Mesenchymal stem cell (in vitro differentiated cells and primary cell): ENCODE measurements around the gene SMARCC2.

Experiments
- DNase-seq: peaks from one replicate; pipeline ENCODE4 v3.0.0-alpha.2; 2013
- H2AFZ ChIP-seq: one replicate; pipeline ENCODE4 v1.6.1; 2013; ENCODE audit warnings: low read depth, mild to moderate bottlenecking, control low read depth, inconsistent platforms, low read length, moderate library complexity
- H2AK5ac ChIP-seq: 2 replicates; pipeline ENCODE4 v1.6.1; 2013; ENCODE audit warnings: low read length, moderate library complexity, mild to moderate bottlenecking, inconsistent platforms; ENCODE audit not compliant: severe bottlenecking
- H2BK120ac ChIP-seq: one replicate; pipeline ENCODE4 v1.6.1; 2013; ENCODE audit warnings: low read depth, mild to moderate bottlenecking, inconsistent platforms, low read length, moderate library complexity
- H2BK12ac ChIP-seq, 2 experiments: one replicate each; pipeline ENCODE4 v1.6.1; 2013; ENCODE audit warnings: inconsistent platforms in 2 of 2, low read length in 2 of 2, mild to moderate bottlenecking in 2 of 2, moderate library complexity in 2 of 2, control low read depth in 1 of 2
- H2BK15ac ChIP-seq: one replicate; pipeline ENCODE4 v1.6.1; 2013; ENCODE audit warnings: mild to moderate bottlenecking, low read depth, inconsistent platforms; ENCODE audit not compliant: poor library complexity, severe bottlenecking
- H2BK5ac ChIP-seq: 2 replicates; pipeline ENCODE4 v1.6.1; 2013; ENCODE audit warnings: low read depth, mild to moderate bottlenecking, low read length, control low read depth, inconsistent platforms; ENCODE audit not compliant: poor library complexity, severe bottlenecking
- H3K14ac ChIP-seq, 2 experiments: one replicate each; pipeline ENCODE4 v1.6.1; 2013; ENCODE audit warnings: inconsistent platforms in 2 of 2, low read length in 2 of 2, control low read depth in 1 of 2, mild to moderate bottlenecking in 1 of 2, moderate library complexity in 1 of 2
- H3K18ac ChIP-seq, 2 experiments: one replicate each; pipeline ENCODE4 v1.6.1; 2013; ENCODE audit warnings: inconsistent platforms in 2 of 2, low read length in 2 of 2, control low read depth in 1 of 2, low read depth in 1 of 2, mild to moderate bottlenecking in 1 of 2
- H3K23ac ChIP-seq, 2 experiments: one replicate each; pipeline ENCODE4 v1.6.1; 2013; ENCODE audit warnings: inconsistent platforms in 2 of 2, low read length in 2 of 2, mild to moderate bottlenecking in 2 of 2, moderate library complexity in 2 of 2, control low read depth in 1 of 2
- H3K27ac ChIP-seq: 2 replicates; pipeline ENCODE4 v1.5.1; 2013; ENCODE audit warnings: mild to moderate bottlenecking, moderate library complexity, low read length, control low read depth, inconsistent platforms; ENCODE audit not compliant: poor library complexity, severe bottlenecking
- H3K27me3 ChIP-seq, 2 experiments: 2 replicates each; pipeline versions ENCODE4 v1.6.1 to v1.7.0; 2013; ENCODE audit warnings: low read length in 2 of 2, mild to moderate bottlenecking in 2 of 2, moderate library complexity in 2 of 2, control low read depth in 1 of 2, inconsistent platforms in 1 of 2; ENCODE audit not compliant: control insufficient read depth in 1 of 2, insufficient read depth in 1 of 2
- H3K36me3 ChIP-seq, 2 experiments: 2 replicates each; pipeline versions ENCODE4 v1.6.1 to v1.7.0; 2013; ENCODE audit warnings: low read length in 2 of 2, control low read depth in 1 of 2, inconsistent platforms in 1 of 2, low read depth in 1 of 2, mild to moderate bottlenecking in 1 of 2; ENCODE audit not compliant: insufficient read depth in 2 of 2, control insufficient read depth in 1 of 2
- H3K4ac ChIP-seq, 2 experiments: one replicate each; pipeline ENCODE4 v1.6.1; 2013; ENCODE audit warnings: inconsistent platforms in 2 of 2, low read length in 2 of 2, mild to moderate bottlenecking in 2 of 2, moderate library complexity in 2 of 2, control low read depth in 1 of 2, low read depth in 1 of 2
- H3K4me1 ChIP-seq: 2 replicates; pipeline ENCODE4 v1.6.1; 2013; ENCODE audit warnings: low read depth, low read length, control low read depth; ENCODE audit not compliant: control insufficient read depth, insufficient read depth
- H3K4me2 ChIP-seq: 2 replicates; pipeline ENCODE4 v1.6.1; 2013; ENCODE audit warnings: low read length, mild to moderate bottlenecking, inconsistent platforms; ENCODE audit not compliant: poor library complexity, severe bottlenecking
- H3K4me3 ChIP-seq, 2 experiments: 2 replicates each; pipeline versions ENCODE4 v1.5.1 to v1.7.0; 2013; ENCODE audit warnings: low read length in 2 of 2, mild to moderate bottlenecking in 2 of 2, control low read depth in 1 of 2, low read depth in 1 of 2; ENCODE audit not compliant: insufficient read depth in 1 of 2
- H3K79me1 ChIP-seq: replicated peaks from 2 replicates; pipeline ENCODE4 v1.6.1; 2013; ENCODE audit warnings: mild to moderate bottlenecking, control low read depth, low read length, inconsistent platforms; ENCODE audit not compliant: poor library complexity, severe bottlenecking
- H3K9ac ChIP-seq: 2 replicates; pipeline ENCODE4 v1.7.0; 2013; ENCODE audit warnings: mild to moderate bottlenecking, low read length, moderate library complexity
- H3K9me3 ChIP-seq: 2 replicates; pipeline ENCODE4 v1.7.0; 2013; ENCODE audit warnings: mild to moderate bottlenecking, low read length; ENCODE audit not compliant: control insufficient read depth
- H4K8ac ChIP-seq: one replicate; pipeline ENCODE4 v1.6.1; 2013; ENCODE audit warnings: inconsistent platforms, mild to moderate bottlenecking, low read length, moderate library complexity
- H4K91ac ChIP-seq: one replicate; pipeline ENCODE4 v1.6.1; 2013; ENCODE audit warnings: mild to moderate bottlenecking, low read length, inconsistent platforms
- WGBS: methylation state at CpG from one replicate; pipeline ENCODE4 v1.1.7; 2013; ENCODE audit warnings: mixed read lengths; 5-methylcytosine and 5-hydroxymethylcytosine counted together

The SMARCC2 gene

DNA sequence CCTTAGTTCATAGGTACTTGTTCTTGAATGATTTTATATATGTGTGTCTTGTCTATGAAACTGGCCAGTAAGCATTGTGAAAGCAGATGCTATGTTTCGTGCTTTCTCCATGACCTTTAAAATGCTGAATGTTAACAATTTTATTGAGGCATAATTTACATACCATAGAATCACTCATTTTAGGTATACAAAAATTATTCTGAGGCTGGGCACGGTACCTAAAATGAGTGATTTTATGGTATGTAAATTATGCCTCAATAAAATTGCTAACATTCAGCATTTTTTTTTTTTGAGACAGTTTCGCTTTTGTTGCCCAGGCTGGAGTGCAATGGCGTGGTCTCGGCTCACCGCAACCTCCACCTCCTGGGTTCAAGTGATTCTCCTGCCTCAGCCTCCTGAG is 54.4 kb downstream of the SMARCC2 start:
- DNase-seq, result no peak
- H2AFZ ChIP-seq, result no peak overlapping the region
- no peak overlapping the region for H2BK15ac ChIP-seq
- no peak overlapping the region for H3K4ac ChIP-seq
- 100% methylated on average over 4 of the region's 6 CpGs for WGBS
- H3K9me3 ChIP-seq, result no peaks in the 10 kb centered on the region
- H4K91ac ChIP-seq, result no peak overlapping the region
- no peak overlapping the region for H2BK120ac ChIP-seq
- no peak overlapping the region for H3K9ac ChIP-seq
- no peak overlapping the region for H2AK5ac ChIP-seq
- no peak overlapping the region for H3K4me2 ChIP-seq
- H3K27ac ChIP-seq, result no peak overlapping the region
- peaks cover 80 to 91% of the 10 kb centered on the region in 2 experiments for H3K36me3 ChIP-seq
- H3K14ac ChIP-seq, result no peak overlapping the region
- H3K4me1 ChIP-seq, result peaks cover 6% of the 10 kb centered on the region
- H3K27me3 ChIP-seq, result no peaks in the 10 kb centered on the region
- no peak overlapping the region for H3K18ac ChIP-seq
- no peak overlapping the region for H2BK5ac ChIP-seq
- H4K8ac ChIP-seq, result no peak overlapping the region
- H3K79me1 ChIP-seq, result peaks cover 50% of the 10 kb centered on the region
- H2BK12ac ChIP-seq, result no peak overlapping the region
- no peak overlapping the region for H3K4me3 ChIP-seq
- no peak overlapping the region for H3K23ac ChIP-seq

DNA sequence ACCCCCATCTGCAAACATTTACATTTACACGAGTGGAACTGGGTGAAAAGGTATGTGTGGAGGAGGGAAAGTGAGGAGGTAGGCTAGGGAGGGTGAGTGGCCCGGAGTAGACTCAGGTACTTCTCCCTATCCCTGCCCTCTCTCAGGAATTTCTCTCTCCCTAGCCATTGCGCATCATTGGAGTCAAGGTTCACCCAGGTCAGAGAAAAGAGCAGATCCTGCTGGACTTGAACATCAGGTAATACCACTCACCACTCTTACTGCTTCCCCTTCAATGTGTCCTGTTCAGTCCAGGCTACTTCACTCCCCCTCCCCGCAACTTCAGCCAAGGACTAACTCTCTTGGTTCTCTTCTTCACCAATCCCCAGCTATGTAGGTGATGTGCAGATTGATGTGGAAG is 58.4 kb downstream of the SMARCC2 start:
- Histone ChIP-seq H3K4me2 (no peak overlapping the region), H3K9me3 (no peaks in the 10 kb centered on the region), H4K91ac (no peak overlapping the region), H2BK12ac (no peak overlapping the region), H3K4me3 (no peak overlapping the region), H3K9ac (no peak overlapping the region), H3K79me1 (peaks cover 40% of the 10 kb centered on the region), H4K8ac (no peak overlapping the region), H3K27ac (no peak overlapping the region), H3K14ac (no peak overlapping the region), H2BK120ac (no peak overlapping the region), H3K36me3 (peaks cover 43 to 52% of the 10 kb centered on the region in 2 experiments), H2BK15ac (no peak overlapping the region), H3K18ac (no peak overlapping the region), H2AFZ (no peak overlapping the region), H2BK5ac (no peak overlapping the region), H3K4ac (no peak overlapping the region), H2AK5ac (no peak overlapping the region), H3K27me3 (no peaks in the 10 kb centered on the region), H3K23ac (no peak overlapping the region), H3K4me1 (peaks cover 9% of the 10 kb centered on the region)
- DNase-seq, result no peak
- 100% methylated on average over 2 of the region's 4 CpGs for WGBS

DNA sequence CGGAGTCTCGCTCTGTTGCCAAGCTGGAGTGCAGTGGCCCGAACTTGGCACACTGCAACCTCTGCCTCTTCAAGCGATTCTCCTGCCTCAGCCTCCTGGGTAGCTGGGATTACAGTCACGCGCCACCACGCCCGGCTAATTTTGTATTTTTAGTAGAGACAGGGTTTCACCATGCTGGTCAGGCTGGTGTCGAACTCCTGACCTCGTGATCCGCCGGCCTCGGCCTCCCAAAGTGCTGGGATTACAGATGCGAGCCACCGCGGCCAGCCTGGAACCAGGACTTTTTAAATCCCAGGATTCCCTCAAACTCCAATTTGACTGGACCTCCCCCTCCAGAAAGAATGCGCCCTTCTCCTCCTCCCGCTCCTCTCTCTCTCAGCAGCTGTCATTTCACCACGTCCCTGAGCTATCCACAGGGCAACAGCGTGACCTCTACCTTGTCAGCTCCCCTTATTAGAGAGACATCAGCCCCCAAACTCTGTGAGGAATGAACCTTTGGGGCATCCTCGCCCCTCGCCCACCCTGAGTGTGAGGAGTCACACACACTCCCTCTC is 59.3 kb downstream of the SMARCC2 start:
- peaks cover 40% of the 10 kb centered on the region for H3K79me1 ChIP-seq
- no peak overlapping the region for H3K14ac ChIP-seq
- H3K27me3 ChIP-seq, result no peaks in the 10 kb centered on the region
- H2BK12ac ChIP-seq, result no peak overlapping the region
- peak overlapping the region in 1 of 2 experiments; percentile 96 for H3K4me3 ChIP-seq
- no peak overlapping the region for H2AFZ ChIP-seq
- H2BK120ac ChIP-seq, result no peak overlapping the region
- peak overlapping the region; percentile 17 for H2AK5ac ChIP-seq
- H4K8ac ChIP-seq, result no peak overlapping the region
- 86% methylated on average over 22 of the region's 22 CpGs for WGBS
- no peak overlapping the region for H4K91ac ChIP-seq
- no peak overlapping the region for H2BK5ac ChIP-seq
- peaks cover 41 to 47% of the 10 kb centered on the region in 2 experiments for H3K36me3 ChIP-seq
- H3K23ac ChIP-seq, result peak overlapping the region in 1 of 2 experiments; percentile 2
- H3K4ac ChIP-seq, result no peak overlapping the region
- H2BK15ac ChIP-seq, result no peak overlapping the region
- no peaks in the 10 kb centered on the region for H3K9me3 ChIP-seq
- H3K4me1 ChIP-seq, result peaks cover 9% of the 10 kb centered on the region
- no peak for DNase-seq
- H3K27ac ChIP-seq, result no peak overlapping the region
- H3K9ac ChIP-seq, result peak overlapping the region; percentile 93
- H3K4me2 ChIP-seq, result peak overlapping the region; percentile 87
- H3K18ac ChIP-seq, result no peak overlapping the region

DNA sequence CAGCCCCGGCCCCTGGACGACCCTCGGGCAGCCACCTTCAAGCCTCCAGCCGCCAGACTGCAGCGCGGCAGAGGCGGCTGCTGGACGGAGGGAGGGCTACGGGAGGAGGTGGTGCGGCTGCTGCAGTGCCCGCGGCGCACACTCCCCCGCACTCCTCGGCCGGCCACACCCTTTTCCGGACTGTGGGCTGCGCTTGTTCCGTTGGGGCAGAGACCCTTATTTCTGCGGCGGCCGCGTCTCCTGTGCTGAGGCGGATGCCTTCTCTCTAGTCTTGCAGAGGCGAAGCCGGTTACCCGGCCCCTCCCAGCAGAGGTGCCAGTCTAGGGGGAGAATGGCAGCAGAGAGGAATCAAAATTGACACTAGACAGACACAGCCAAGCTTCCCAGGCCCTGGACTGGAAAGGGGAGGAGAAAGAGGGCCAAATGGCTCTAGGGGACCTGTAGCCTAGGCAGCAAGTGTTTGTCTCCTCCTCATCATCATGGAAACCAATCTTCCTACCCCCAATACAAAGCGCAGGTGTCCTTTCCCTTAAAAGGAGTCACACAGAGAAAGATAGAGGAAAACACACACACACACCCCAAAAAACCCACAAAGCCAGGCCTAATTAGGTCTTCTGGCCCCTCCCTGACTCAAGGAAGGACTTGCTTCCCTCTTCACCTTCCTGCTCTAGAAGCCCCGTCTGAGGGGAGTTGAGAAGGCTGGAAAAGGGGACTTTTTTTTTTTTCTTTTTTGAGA is 59.9 kb downstream of the SMARCC2 start:
- peak overlapping the region; percentile 87 for H3K4me2 ChIP-seq
- peak; percentile 50 for DNase-seq
- no peaks in the 10 kb centered on the region for H3K9me3 ChIP-seq
- H2AFZ ChIP-seq, result no peak overlapping the region
- H3K9ac ChIP-seq, result peak overlapping the region; percentile 93
- H3K14ac ChIP-seq, result peak overlapping the region in 1 of 2 experiments; percentile 79
- H3K79me1 ChIP-seq, result peaks cover 40% of the 10 kb centered on the region
- no peak overlapping the region for H3K27ac ChIP-seq
- H3K18ac ChIP-seq, result peak overlapping the region; percentile 13 to 82
- peak overlapping the region; percentile 68 for H2BK15ac ChIP-seq
- peak overlapping the region; percentile 1 to 15 for H3K4ac ChIP-seq
- no peak overlapping the region for H2BK5ac ChIP-seq
- no peaks in the 10 kb centered on the region for H3K27me3 ChIP-seq
- WGBS, result 6% methylated on average over 29 of the region's 29 CpGs
- H3K4me3 ChIP-seq, result peak overlapping the region; percentile 83 to 96
- H4K91ac ChIP-seq, result peak overlapping the region; percentile 62
- no peak overlapping the region for H2BK120ac ChIP-seq
- no peak overlapping the region for H2BK12ac ChIP-seq
- H3K4me1 ChIP-seq, result peaks cover 9% of the 10 kb centered on the region
- no peak overlapping the region for H2AK5ac ChIP-seq
- peaks cover 41% of the 10 kb centered on the region in 2 experiments for H3K36me3 ChIP-seq
- H4K8ac ChIP-seq, result peak overlapping the region; percentile 29
- no peak overlapping the region for H3K23ac ChIP-seq
